Cardiac fibroblast (primary cell): ENCODE results near the gene THSD4.
"Not testable (repeated sequence)": the region's sequence is repeated elsewhere in the genome, so short reads cannot be mapped to it uniquely, and the experiment has no call there.

Experiments
- DNase-seq, 2 donors: peaks; one replicate each; pipeline versions ENCODE4 v3.0.0 to v3.0.0-alpha.2; 2010; ENCODE audit warnings: low read depth in 2 of 2
- H3K4me3 ChIP-seq, 2 donors: replicated peaks in 1 of 2; 1 replicate in 1 of 2; 2 replicates in 1 of 2; pipeline ENCODE4 v1.5.1; 2011; ENCODE audit warnings: low read depth in 2 of 2, low read length in 2 of 2, mild to moderate bottlenecking in 2 of 2, moderate library complexity in 1 of 2
- CTCF ChIP-seq: IDR thresholded peaks from one replicate; pipeline ENCODE4 v1.5.1; 2011; ENCODE audit warnings: low read depth, mild to moderate bottlenecking, low read length, inconsistent platforms

Gene THSD4

GRCh38 chr15:71390096-71390495, 274.8 kb downstream of the THSD4 start:
- no peak for DNase-seq
- H3K4me3 ChIP-seq: no peak overlapping the region
- TF ChIP-seq CTCF: no peak

- no peak overlapping the region for H3K4me3 ChIP-seq
- DNase-seq: no peak
- no peak for TF ChIP-seq CTCF
Measured at GRCh38 chr15:71391421-71392088, 276.3 kb downstream of the THSD4 start.

GRCh38 chr15:71392861-71393283, 277.6 kb downstream of the THSD4 start:
- H3K4me3 ChIP-seq: no peak overlapping the region
- no peak for TF ChIP-seq CTCF
- no peak for DNase-seq

GRCh38 chr15:71393383-71393782, 278.1 kb downstream of the THSD4 start:
- no peak for TF ChIP-seq CTCF
- H3K4me3 ChIP-seq: no peak overlapping the region
- DNase-seq: no peak

GRCh38 chr15:71396536-71397125, 281.4 kb downstream of the THSD4 start:
- DNase-seq: no peak
- no peak overlapping the region for H3K4me3 ChIP-seq
- TF ChIP-seq CTCF: no peak

GRCh38 chr15:71397377-71397776, 282.1 kb downstream of the THSD4 start:
- TF ChIP-seq CTCF: no peak
- peak; percentile 49 to 76 for DNase-seq
- H3K4me3 ChIP-seq: no peak overlapping the region

GRCh38 chr15:71400294-71400693, 285.0 kb downstream of the THSD4 start:
- TF ChIP-seq CTCF: no peak
- no peak overlapping the region for H3K4me3 ChIP-seq
- no peak for DNase-seq

- H3K4me3 ChIP-seq, DNase-seq: not testable (repeated sequence)
Measured at GRCh38 chr15:71401728-71402127, 286.5 kb downstream of the THSD4 start.
